Astrocyte (in vitro differentiated cells and primary cell): ENCODE measurements around the gene CYTH3. TPM values are rescaled to one million over a fixed set of nuclear protein-coding genes. Genes with fewer than 3 reads are reported as not detected.
A peak's percentile ranks its signal among the peaks of the same experiment; 100 is the strongest.

Experiments
- DNase-seq: peaks from one replicate; pipeline ENCODE4 v3.0.0-alpha.2; 2010; ENCODE audit warnings: low read depth
- FAIRE-seq: peaks from 2 replicates; lab custom pipeline; 2011; peaks lifted over from hg19 to GRCh38; lab: Jason Lieb, UNC
- H2AFZ ChIP-seq: 2 replicates; pipeline ENCODE4 v1.6.0; 2012; ENCODE audit warnings: low read depth, low read length, inconsistent platforms
- H3K27ac ChIP-seq: 2 replicates; pipeline ENCODE4 v1.5.1; 2011; ENCODE audit warnings: low read depth, low read length, inconsistent platforms
- H3K27me3 ChIP-seq: 2 replicates; pipeline ENCODE4 v1.6.0; 2011; ENCODE audit warnings: low read length, inconsistent platforms; ENCODE audit not compliant: insufficient read depth
- H3K36me3 ChIP-seq: 2 replicates; pipeline ENCODE4 v1.5.1; 2011; ENCODE audit warnings: low read length, inconsistent platforms; ENCODE audit not compliant: insufficient read depth
- H3K4me1 ChIP-seq: 2 replicates; pipeline ENCODE4 v1.5.1; 2011; ENCODE audit warnings: low read length, inconsistent platforms; ENCODE audit not compliant: insufficient read depth
- H3K4me2 ChIP-seq: 2 replicates; pipeline ENCODE4 v1.6.0; 2012; ENCODE audit warnings: low read length, inconsistent platforms
- H3K4me3 ChIP-seq: 2 replicates; pipeline ENCODE4 v1.5.1; 2011; ENCODE audit warnings: low read depth, mild to moderate bottlenecking, low read length, inconsistent platforms; ENCODE audit not compliant: insufficient read depth
- H3K79me2 ChIP-seq: 2 replicates; pipeline ENCODE4 v1.6.0; 2012; ENCODE audit warnings: mild to moderate bottlenecking, low read length, inconsistent platforms; ENCODE audit not compliant: insufficient read depth
- H3K9ac ChIP-seq: 2 replicates; pipeline ENCODE4 v1.6.0; 2012; ENCODE audit warnings: mild to moderate bottlenecking, low read length, inconsistent platforms
- H3K9me3 ChIP-seq: 2 replicates; pipeline ENCODE4 v1.5.1; 2012; ENCODE audit warnings: low read depth, mild to moderate bottlenecking, low read length, inconsistent platforms; ENCODE audit not compliant: insufficient read depth
- H4K20me1 ChIP-seq: 2 replicates; pipeline ENCODE4 v1.6.0; 2012; ENCODE audit warnings: low read length, inconsistent platforms; ENCODE audit not compliant: insufficient read depth
- H3K27ac Mint-ChIP-seq: one replicate; pipeline ENCODE4 v1.8.0; 2021; ENCODE audit warnings: mild to moderate bottlenecking, mixed read lengths; ENCODE audit not compliant: unreplicated experiment
- H3K27me3 Mint-ChIP-seq: one replicate; pipeline ENCODE4 v1.8.0; 2021; ENCODE audit warnings: low read depth, mixed read lengths; ENCODE audit not compliant: unreplicated experiment
- H3K36me3 Mint-ChIP-seq: one replicate; pipeline ENCODE4 v1.8.0; 2021; ENCODE audit warnings: low read depth, mixed read lengths; ENCODE audit not compliant: unreplicated experiment
- H3K4me1 Mint-ChIP-seq: one replicate; pipeline ENCODE4 v1.8.0; 2021; ENCODE audit warnings: low read depth, mixed read lengths; ENCODE audit not compliant: unreplicated experiment
- H3K4me3 Mint-ChIP-seq: one replicate; pipeline ENCODE4 v1.8.0; 2021; ENCODE audit warnings: mild to moderate bottlenecking, moderate library complexity, mixed read lengths; ENCODE audit not compliant: unreplicated experiment
- H3K9me3 Mint-ChIP-seq: one replicate; pipeline ENCODE4 v1.8.0; 2021; ENCODE audit warnings: mild to moderate bottlenecking, mixed read lengths; ENCODE audit not compliant: unreplicated experiment
- CTCF ChIP-seq: IDR thresholded peaks from 2 replicates; pipeline ENCODE4 v1.5.1; 2011; ENCODE audit warnings: low read depth, mild to moderate bottlenecking, inconsistent platforms, low read length, moderate library complexity; ENCODE audit not compliant: insufficient read depth
- EZH2 ChIP-seq: IDR thresholded peaks from 2 replicates; pipeline ENCODE4 v1.6.1; 2012; ENCODE audit warnings: mild to moderate bottlenecking, low read length, inconsistent platforms; ENCODE audit not compliant: insufficient read depth
- total RNA-seq: library from RNA; stranded (reverse); gene quantifications from 2 replicates; pipeline ENCODE4 v1.2.1, GENCODE V29; 2021

Gene CYTH3
- total RNA-seq, 1 donor from 2014 or later = 29.3 TPM

DNA sequence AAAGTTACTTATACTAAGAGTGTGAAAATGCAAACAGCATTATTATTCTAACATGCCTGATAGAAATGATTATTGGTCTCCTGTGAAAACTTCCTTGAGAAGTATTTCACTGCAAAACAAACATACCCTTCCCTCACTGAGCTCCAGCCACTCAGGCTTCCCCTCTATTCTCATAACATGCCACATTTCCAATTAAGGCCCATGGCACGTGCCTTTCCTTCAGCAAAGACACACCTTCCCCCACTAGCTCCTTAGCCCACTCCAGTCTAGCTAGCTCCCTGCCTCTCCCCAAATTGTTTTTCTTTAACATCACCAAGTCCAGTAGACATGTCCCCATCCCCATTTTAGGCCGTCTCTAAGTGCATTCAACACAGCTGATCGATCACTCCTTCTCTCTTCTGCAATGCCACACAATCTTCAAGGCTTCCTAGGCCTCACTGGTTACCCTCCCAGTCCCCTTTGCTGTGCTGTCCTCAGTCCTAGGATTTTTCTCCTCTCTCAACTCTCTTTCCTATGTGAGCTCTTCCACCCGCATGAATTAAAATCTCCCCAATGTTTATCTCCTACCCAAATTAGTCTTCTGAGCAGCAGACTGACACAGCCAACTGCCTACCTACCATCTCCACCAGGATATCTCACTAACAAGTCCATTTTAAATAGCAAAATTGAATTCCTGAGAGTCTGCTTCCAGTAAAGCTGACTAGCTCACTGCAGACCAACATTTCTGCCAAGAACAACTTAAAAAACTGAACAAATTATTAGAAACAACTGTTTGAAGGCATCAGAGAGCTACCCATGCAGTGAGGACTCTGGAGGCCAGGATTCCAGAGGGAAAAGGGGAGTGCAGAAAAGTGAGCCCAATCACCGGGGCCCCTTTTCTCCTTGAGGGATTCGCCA, 11.9 kb downstream of the CYTH3 start:
- peak overlapping the region; percentile 18 for H3K9ac ChIP-seq
- no peak for TF ChIP-seq CTCF
- TF ChIP-seq EZH2 = no peak
- no peak overlapping the region for H3K4me3 Mint-ChIP-seq

GRCh38 chr7:6259257-6259656, 13.2 kb downstream of the CYTH3 start:
- DNase-seq (no peak), FAIRE-seq (no peak)
- Histone ChIP-seq H3K79me2 (peaks cover 84% of the 10 kb centered on the region), H3K36me3 (no peaks in the 10 kb centered on the region), H3K9me3 (no peaks in the 10 kb centered on the region), H3K27me3 (no peaks in the 10 kb centered on the region), H3K4me3 (no peak overlapping the region), H4K20me1 (peaks cover 22% of the 10 kb centered on the region), H3K4me1 (peaks cover 41% of the 10 kb centered on the region), H3K9ac (peak overlapping the region; percentile 56), H3K4me2 (peak overlapping the region; percentile 58), H2AFZ (no peak overlapping the region), H3K27ac (peak overlapping the region; percentile 49)
- TF ChIP-seq CTCF (no peak), EZH2 (no peak)
- no peaks in the 10 kb centered on the region for H3K27me3 Mint-ChIP-seq
- H3K27ac Mint-ChIP-seq = no peak overlapping the region
- H3K4me3 Mint-ChIP-seq = no peak overlapping the region
- H3K4me1 Mint-ChIP-seq = peaks cover 59% of the 10 kb centered on the region
- H3K36me3 Mint-ChIP-seq = no peaks in the 10 kb centered on the region
- H3K9me3 Mint-ChIP-seq = no peaks in the 10 kb centered on the region

More for the DNA sequence above, 11.9 kb downstream of the CYTH3 start:
- Histone ChIP-seq H3K4me3 (no peak overlapping the region), H3K36me3 (no peaks in the 10 kb centered on the region), H3K4me2 (peak overlapping the region; percentile 21), H3K27me3 (no peaks in the 10 kb centered on the region), H3K27ac (peak overlapping the region; percentile 28), H3K79me2 (peaks cover 81% of the 10 kb centered on the region), H3K4me1 (peaks cover 31% of the 10 kb centered on the region), H3K9me3 (no peaks in the 10 kb centered on the region), H4K20me1 (peaks cover 27% of the 10 kb centered on the region), H2AFZ (no peak overlapping the region)
- peak; percentile 67 for DNase-seq
- Mint-ChIP-seq H3K4me1 (peaks cover 50% of the 10 kb centered on the region), H3K27ac (no peak overlapping the region), H3K27me3 (no peaks in the 10 kb centered on the region), H3K36me3 (no peaks in the 10 kb centered on the region), H3K9me3 (no peaks in the 10 kb centered on the region)
- no peak for FAIRE-seq
